ENCODE results near the gene HIVEP2. TPM values are rescaled to one million over a fixed set of nuclear protein-coding genes. Genes with fewer than 3 reads are reported as not detected.

The HIVEP2 gene
- total RNA-seq, 1 donor from 2014 or later: 7.9 TPM

GRCh38 chr6:142808405-142809061, 136.4 kb downstream of the HIVEP2 start:
- DNase-seq (ENCODE audit: low read depth) (no peak), FAIRE-seq (no peak)
- Histone ChIP-seq H3K36me3 (ENCODE audit: control insufficient read depth, insufficient read depth, low read length) (no peaks in the 10 kb centered on the region), H3K4me3 (ENCODE audit: low read depth, low read length) (no peak overlapping the region), H3K27me3 (ENCODE audit: control insufficient read depth, insufficient read depth, low read length) (no peaks in the 10 kb centered on the region)
- no peak for TF ChIP-seq CTCF (IDR thresholded peaks at IDR 0.05; ENCODE audit: insufficient read depth, low read length, severe bottlenecking)

- no peak for TF ChIP-seq CTCF (IDR thresholded peaks at IDR 0.05; ENCODE audit: insufficient read depth, low read length, severe bottlenecking)
- no peaks in the 10 kb centered on the region for H3K36me3 ChIP-seq (ENCODE audit: control insufficient read depth, insufficient read depth, low read length)
- FAIRE-seq: no peak
- no peak for DNase-seq (ENCODE audit: low read depth)
- no peaks in the 10 kb centered on the region for H3K27me3 ChIP-seq (ENCODE audit: control insufficient read depth, insufficient read depth, low read length)
- H3K4me3 ChIP-seq (ENCODE audit: low read depth, low read length): no peak overlapping the region
Measured at GRCh38 chr6:142805042-142805441, 139.9 kb downstream of the HIVEP2 start.

- Histone ChIP-seq H3K27me3 (ENCODE audit: control insufficient read depth, insufficient read depth, low read length) (no peaks in the 10 kb centered on the region), H3K4me3 (ENCODE audit: low read depth, low read length) (no peak overlapping the region), H3K36me3 (ENCODE audit: control insufficient read depth, insufficient read depth, low read length) (no peaks in the 10 kb centered on the region)
- FAIRE-seq: no peak
- no peak for DNase-seq (ENCODE audit: low read depth)
- TF ChIP-seq CTCF (IDR thresholded peaks at IDR 0.05; ENCODE audit: insufficient read depth, low read length, severe bottlenecking): no peak
Measured at GRCh38 chr6:142804490-142804889, 140.5 kb downstream of the HIVEP2 start.

- FAIRE-seq: peak; percentile 13
- no peaks in the 10 kb centered on the region for H3K27me3 ChIP-seq (ENCODE audit: control insufficient read depth, insufficient read depth, low read length)
- TF ChIP-seq CTCF (IDR thresholded peaks at IDR 0.05; ENCODE audit: insufficient read depth, low read length, severe bottlenecking): no peak
- H3K4me3 ChIP-seq (ENCODE audit: low read depth, low read length): no peak overlapping the region
- H3K36me3 ChIP-seq (ENCODE audit: control insufficient read depth, insufficient read depth, low read length): no peaks in the 10 kb centered on the region
- DNase-seq (ENCODE audit: low read depth): no peak
Measured at GRCh38 chr6:142803495-142804058, 141.4 kb downstream of the HIVEP2 start.

- FAIRE-seq (no peak), DNase-seq (ENCODE audit: low read depth) (peak; percentile 20)
- H3K36me3 ChIP-seq (ENCODE audit: control insufficient read depth, insufficient read depth, low read length): no peaks in the 10 kb centered on the region
- no peak overlapping the region for H3K4me3 ChIP-seq (ENCODE audit: low read depth, low read length)
- no peak for TF ChIP-seq CTCF (IDR thresholded peaks at IDR 0.05; ENCODE audit: insufficient read depth, low read length, severe bottlenecking)
- H3K27me3 ChIP-seq (ENCODE audit: control insufficient read depth, insufficient read depth, low read length): no peaks in the 10 kb centered on the region
Measured at GRCh38 chr6:142803032-142803431, 141.9 kb downstream of the HIVEP2 start.

GRCh38 chr6:142802124-142802523, 142.9 kb downstream of the HIVEP2 start:
- FAIRE-seq (peak; percentile 99), DNase-seq (ENCODE audit: low read depth) (peak; percentile 98)
- Histone ChIP-seq H3K36me3 (ENCODE audit: control insufficient read depth, insufficient read depth, low read length) (no peaks in the 10 kb centered on the region), H3K27me3 (ENCODE audit: control insufficient read depth, insufficient read depth, low read length) (no peaks in the 10 kb centered on the region), H3K4me3 (ENCODE audit: low read depth, low read length) (no peak overlapping the region)
- no peak for TF ChIP-seq CTCF (IDR thresholded peaks at IDR 0.05; ENCODE audit: insufficient read depth, low read length, severe bottlenecking)

Measured in bronchial epithelial cell (primary cell).